AG09319 (cell line): ENCODE data around the gene ELL.

Experiments
- DNase-seq: peaks from one replicate; pipeline ENCODE4 v3.0.0-alpha.2; 2010; ENCODE audit warnings: low read depth; ENCODE audit errors: extremely low read depth
- CTCF ChIP-seq: IDR thresholded peaks from 2 replicates; pipeline ENCODE4 v1.5.1; 2011; ENCODE audit warnings: low read depth, mild to moderate bottlenecking, inconsistent platforms, low read length, moderate library complexity

Gene ELL

DNA sequence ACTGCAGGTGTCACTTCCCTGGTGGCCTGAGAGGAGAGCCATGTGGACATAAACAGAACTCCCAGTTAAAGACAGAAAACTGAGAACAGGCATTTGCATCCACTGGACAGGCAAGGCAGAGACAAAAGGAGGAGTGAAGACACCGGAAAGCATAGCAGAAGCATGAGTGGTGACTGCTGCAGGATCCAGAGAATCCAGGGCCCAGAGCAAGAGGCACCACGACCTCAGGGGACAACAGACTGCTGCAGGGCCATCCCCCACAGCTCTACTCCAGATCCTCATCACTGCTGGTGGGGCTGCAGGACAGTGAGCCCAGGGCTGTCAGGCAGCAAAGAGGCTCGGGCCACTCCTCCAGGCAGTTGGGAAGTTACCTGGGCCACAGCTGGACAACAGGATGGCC, 69.5 kb downstream of the ELL start:
- no peak for DNase-seq
- TF ChIP-seq CTCF: no peak

DNA sequence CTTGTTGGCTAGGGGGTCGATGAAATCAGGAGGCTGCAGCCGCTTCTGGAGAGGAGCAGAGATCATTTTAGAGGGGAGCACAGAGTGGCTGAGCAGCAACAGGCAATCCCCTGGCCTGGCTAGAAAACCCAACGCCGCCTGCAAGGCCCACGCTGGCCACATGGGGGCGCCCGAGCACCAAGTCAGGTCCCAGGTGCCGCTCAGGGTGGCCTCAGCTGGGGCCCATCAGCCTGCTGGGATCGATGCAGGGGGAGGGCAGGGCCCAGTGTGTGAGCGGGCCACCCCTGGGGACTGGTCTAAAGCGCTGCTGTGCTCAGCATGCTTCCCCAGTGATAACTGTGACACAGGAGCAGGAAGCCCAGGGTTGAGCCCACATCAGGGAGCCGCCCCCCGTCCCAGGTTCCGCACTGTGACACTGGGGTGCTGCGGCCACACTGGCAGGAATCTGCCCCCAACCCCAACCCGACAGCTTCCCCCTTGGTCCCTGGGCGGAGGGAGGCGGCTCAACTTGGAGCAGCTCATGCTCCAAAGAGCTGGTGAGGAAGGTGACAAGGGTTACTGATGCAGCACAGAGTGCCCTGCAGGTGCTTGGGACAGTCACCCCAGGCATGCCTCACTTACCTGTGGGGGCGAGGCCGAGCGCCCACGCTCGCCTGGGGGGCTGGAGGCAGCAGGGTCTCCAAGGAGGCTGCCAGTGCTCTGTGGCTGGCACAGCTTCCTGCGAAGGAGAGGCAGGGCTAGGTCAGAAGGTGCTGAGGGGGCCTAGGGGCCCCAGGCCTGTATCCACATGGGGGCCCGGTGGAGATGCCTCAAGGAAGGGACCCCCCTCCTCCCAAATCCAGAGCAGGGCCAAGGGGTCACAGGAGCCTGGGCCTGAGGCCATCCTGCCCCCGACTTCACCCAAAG, 70.7 kb downstream of the ELL start:
- DNase-seq: no peak
- TF ChIP-seq CTCF: peak; percentile 97

GRCh38 chr19:18450021-18450930, 71.6 kb downstream of the ELL start:
- DNase-seq: no peak
- TF ChIP-seq CTCF: no peak

DNA sequence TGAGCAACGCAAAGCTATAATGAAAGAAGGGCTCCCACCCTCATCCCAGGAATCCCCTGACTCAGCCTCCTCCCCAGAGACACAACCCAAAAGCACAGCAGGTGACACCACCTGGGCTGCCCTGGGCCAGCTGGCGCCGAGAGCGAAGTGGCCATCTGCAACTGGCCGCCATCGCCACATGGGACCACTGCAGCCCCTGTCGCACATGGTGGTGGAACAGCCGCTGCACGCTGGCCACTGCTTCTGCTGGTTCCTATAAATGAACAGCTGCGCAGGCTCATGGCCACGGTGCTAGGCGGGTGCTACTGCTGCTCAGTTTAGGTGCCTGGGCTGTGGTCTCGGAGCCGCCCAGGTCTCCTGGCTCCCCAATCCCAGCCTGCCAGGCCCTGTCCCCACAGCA, 72.3 kb downstream of the ELL start:
- DNase-seq: no peak
- TF ChIP-seq CTCF: no peak

DNA sequence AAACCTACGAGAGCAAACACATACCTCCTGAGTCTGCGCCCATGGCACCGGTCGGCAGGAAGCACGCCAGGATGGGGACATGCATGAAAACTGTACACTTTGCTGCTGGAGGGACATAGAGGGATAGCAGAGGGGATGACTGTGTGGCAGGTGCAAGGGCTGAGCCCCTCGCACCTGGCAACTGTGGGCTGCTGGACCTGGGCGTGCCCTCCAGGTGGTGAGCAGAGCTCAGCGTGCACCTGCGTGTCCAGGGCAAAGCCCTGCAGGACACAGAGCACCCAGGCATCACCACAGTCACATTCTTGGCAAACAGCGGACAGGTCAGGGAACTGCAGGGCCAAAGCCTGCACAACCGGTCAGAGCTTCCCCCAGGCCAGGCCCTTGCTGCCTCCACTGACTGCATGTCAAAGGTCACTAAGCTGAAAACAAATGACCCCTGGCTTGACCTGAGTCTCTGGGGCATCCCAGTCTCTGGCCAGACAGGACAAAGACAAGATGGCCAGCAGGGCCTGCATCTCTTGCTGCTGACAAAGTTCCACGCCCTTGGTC, 75.0 kb downstream of the ELL start:
- no peak for TF ChIP-seq CTCF
- DNase-seq: no peak

DNA sequence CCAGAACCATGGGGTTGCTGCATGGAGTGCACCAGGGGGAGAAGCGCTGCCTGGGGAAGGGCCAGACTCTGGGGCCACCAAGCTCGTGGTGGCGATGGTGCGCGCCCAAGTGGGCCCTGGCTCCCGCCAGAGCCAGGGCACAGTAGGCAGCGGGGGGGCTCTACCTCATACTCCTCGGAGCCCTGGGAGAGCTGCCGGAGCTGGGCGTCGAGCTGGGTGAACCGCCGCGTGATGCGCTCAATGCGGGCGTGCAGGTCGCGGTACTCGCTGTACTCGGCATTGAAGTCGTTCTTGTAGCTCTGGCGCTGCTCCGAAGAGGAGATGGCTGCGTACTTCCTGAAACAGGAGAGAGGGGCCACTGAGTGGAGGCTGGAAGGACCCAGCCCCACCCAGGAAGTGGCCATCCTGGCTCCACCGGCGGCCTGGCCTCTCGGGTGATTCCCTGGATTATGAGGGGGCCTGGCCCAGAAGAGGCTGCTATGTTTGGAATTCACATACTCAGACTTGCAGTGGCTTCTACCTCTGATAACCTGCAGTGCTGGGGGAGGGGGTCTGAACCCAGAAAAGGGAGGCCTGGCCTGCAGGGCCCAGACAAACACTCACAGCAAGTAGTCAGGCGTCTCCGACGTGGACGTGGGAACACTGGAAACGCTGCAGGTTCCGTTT, 75.6 kb downstream of the ELL start:
- no peak for DNase-seq

More for the DNA sequence above, 75.6 kb downstream of the ELL start:
- TF ChIP-seq CTCF: no peak
